A549 (cell line): ENCODE data around the gene PCDH9. TPM values are rescaled to one million over a fixed set of nuclear protein-coding genes. Genes with fewer than 3 reads are reported as not detected.
A peak's percentile ranks its signal among the peaks of the same experiment; 100 is the strongest.

Experiments used
- ATAC-seq, 2 experiments: fragments of 200-7000 bp in 1 of 2; fragments of >200 bp in 1 of 2; cut with Nextera tagmentation in 1 of 2; cut with Tn5 transposase in 1 of 2; 3 replicates each; pipeline versions ENCODE4 v1.8.0 to v1.9.1; 2018 to 2020; ENCODE audit warnings: mild to moderate bottlenecking in 1 of 2, moderate library complexity in 1 of 2
- CTCF ChIA-PET: fragments of 300-600 bp; sonication (Branson Sonifier 250); formaldehyde crosslinking; extraction: SDS; loops from one replicate; lab custom pipeline; 2021; ENCODE audit warnings: antibody characterized with exemption, inconsistent platforms; lab: Yijun Ruan, JAX
- POLR2A ChIA-PET: fragments of 350-600 bp; formaldehyde crosslinking; extraction: SDS; loops from one replicate; lab custom pipeline; 2021; ENCODE audit warnings: antibody characterized with exemption, inconsistent platforms; lab: Yijun Ruan, JAX
- DNase-seq, 2 experiments: peaks; one replicate each; pipeline versions ENCODE4 v3.0.0 to v3.0.0-alpha.2; 2011 to 2016; ENCODE audit warnings: low read depth in 1 of 2, low spot score in 1 of 2
- FAIRE-seq: peaks from 2 replicates; lab custom pipeline; 2011; peaks lifted over from hg19 to GRCh38; lab: Jason Lieb, UNC
- H3K27ac ChIP-seq, 2 experiments: fragments of >200 bp; sonication (Bioruptor Twin); formaldehyde crosslinking; 3 replicates each; pipeline ENCODE4 v1.5.1; 2016 to 2017
- H3K4me1 ChIP-seq: fragments of >200 bp; sonication (Bioruptor Twin); formaldehyde crosslinking; 3 replicates; pipeline ENCODE4 v1.6.1; 2016
- H3K4me2 ChIP-seq: fragments of >200 bp; sonication (Bioruptor Twin); formaldehyde crosslinking; 3 replicates; pipeline ENCODE4 v1.6.1; 2016
- H3K4me3 ChIP-seq: fragments of >200 bp; sonication (Bioruptor Twin); formaldehyde crosslinking; 3 replicates; pipeline ENCODE4 v1.5.1; 2016
- H3K9me3 ChIP-seq: fragments of >200 bp; sonication (Bioruptor Twin); formaldehyde crosslinking; 3 replicates; pipeline ENCODE4 v1.6.1; 2016
- BHLHE40 ChIP-seq: IDR thresholded peaks from 2 replicates; pipeline ENCODE4 v1.6.1; 2012; ENCODE audit warnings: low read depth, low read length, inconsistent platforms
- CBX2 ChIP-seq: fragments of 200-600 bp; sonication (generic); IDR thresholded peaks from 2 replicates; pipeline ENCODE4 v1.6.1; 2016; ENCODE audit warnings: low read depth, mild to moderate bottlenecking, borderline replicate concordance
- CBX8 ChIP-seq: fragments of 200-600 bp; sonication (generic); IDR thresholded peaks from 2 replicates; pipeline ENCODE4 v1.6.1; 2016
- CEBPB ChIP-seq, 2 experiments: fragments of >200 bp in 1 of 2; sonication (Bioruptor Twin) in 1 of 2; formaldehyde crosslinking in 1 of 2; IDR thresholded peaks; 2 replicates each; pipeline ENCODE4 v1.6.1; 2012 to 2016
- EHMT2 ChIP-seq: fragments of 200-600 bp; sonication (generic); IDR thresholded peaks from 2 replicates; pipeline ENCODE4 v1.6.1; 2016; ENCODE audit warnings: antibody characterized with exemption, low read depth, mild to moderate bottlenecking, moderate library complexity
- ELK1 ChIP-seq: fragments of 150-350 bp; IDR thresholded peaks from 2 replicates; pipeline ENCODE4 v1.6.1; 2014; ENCODE audit warnings: low read depth, mild to moderate bottlenecking, low read length
- EP300 ChIP-seq, 2 experiments: fragments of >200 bp; sonication (Bioruptor Twin); formaldehyde crosslinking; IDR thresholded peaks; 2 replicates in 1 of 2; 3 replicates in 1 of 2; pipeline ENCODE4 v1.6.1; 2016 to 2017
- FOSL2 ChIP-seq, 2 experiments: fragments of 450-650 bp in 1 of 2; fragments of >200 bp in 1 of 2; sonication (Bioruptor Twin) in 1 of 2; formaldehyde crosslinking; IDR thresholded peaks; 2 replicates each; pipeline versions ENCODE4 v1.5.0 to v1.6.1; 2016 to 2020; ENCODE audit warnings: mild to moderate bottlenecking in 1 of 2, moderate library complexity in 1 of 2
- FOXS1 ChIP-seq: fragments of 250-450 bp; sonication (Bioruptor Pico); IDR thresholded peaks from 2 replicates; pipeline ENCODE4 v1.5.0; 2020; ENCODE audit warnings: mild to moderate bottlenecking, moderate library complexity
- GATA3 ChIP-seq: IDR thresholded peaks from 2 replicates; pipeline ENCODE4 v1.6.1; 2012; ENCODE audit warnings: borderline replicate concordance
- HDAC2 ChIP-seq: fragments of 200-600 bp; sonication (generic); IDR thresholded peaks from 2 replicates; pipeline ENCODE4 v1.6.1; 2016
- HEYL ChIP-seq: fragments of 250-450 bp; sonication (Bioruptor Pico); IDR thresholded peaks from 2 replicates; pipeline ENCODE4 v1.8.0; 2021; ENCODE audit warnings: mild to moderate bottlenecking, moderate library complexity
- JUN ChIP-seq, 2 experiments: fragments of >200 bp; sonication (Bioruptor Twin); formaldehyde crosslinking; IDR thresholded peaks; 2 replicates in 1 of 2; 3 replicates in 1 of 2; pipeline ENCODE4 v1.6.1; 2016 to 2017
- KDM1A ChIP-seq: fragments of 200-600 bp; sonication (generic); IDR thresholded peaks from 2 replicates; pipeline ENCODE4 v1.6.1; 2016; ENCODE audit warnings: low read depth, mild to moderate bottlenecking
- KDM5A ChIP-seq: fragments of 200-600 bp; sonication (generic); IDR thresholded peaks from 2 replicates; pipeline ENCODE4 v1.6.1; 2016; ENCODE audit warnings: antibody characterized with exemption, mild to moderate bottlenecking
- MAFK ChIP-seq: fragments of 450-650 bp; IDR thresholded peaks from 2 replicates; pipeline ENCODE4 v1.6.1; 2014; ENCODE audit not compliant: partially characterized antibody
- MAZ ChIP-seq: fragments of 150-350 bp; IDR thresholded peaks from 2 replicates; pipeline ENCODE4 v1.6.1; 2014; ENCODE audit warnings: antibody characterized with exemption, low read depth, low read length, borderline replicate concordance
- MYC ChIP-seq: IDR thresholded peaks from 2 replicates; pipeline ENCODE4 v1.6.1; 2012; ENCODE audit warnings: mild to moderate bottlenecking, inconsistent platforms, low read length, improper control_type of control experiment, borderline replicate concordance
- NPAS2 ChIP-seq: fragments of 250-450 bp; sonication (Bioruptor Pico); IDR thresholded peaks from 2 replicates; pipeline ENCODE4 v1.8.0; 2022; ENCODE audit warnings: mild to moderate bottlenecking, moderate library complexity, borderline replicate concordance
- NR3C1 ChIP-seq: fragments of >200 bp; sonication (Bioruptor Twin); formaldehyde crosslinking; IDR thresholded peaks from 3 replicates; pipeline ENCODE4 v1.6.1; 2017
- PBX3 ChIP-seq: IDR thresholded peaks from 2 replicates; pipeline ENCODE4 v1.6.1; 2012
- POLR2AphosphoS2 ChIP-seq: conservative IDR thresholded peaks from 2 replicates; pipeline ENCODE4 v1.6.1; 2012; ENCODE audit warnings: low read length, improper control_type of control experiment, inconsistent platforms
- RAD21 ChIP-seq, 2 experiments: fragments of >200 bp in 1 of 2; sonication (Bioruptor Twin) in 1 of 2; formaldehyde crosslinking in 1 of 2; IDR thresholded peaks in 1 of 2; conservative IDR thresholded peaks in 1 of 2; 2 replicates in 1 of 2; 3 replicates in 1 of 2; pipeline ENCODE4 v1.6.1; 2012 to 2018; ENCODE audit warnings: inconsistent platforms in 1 of 2
- RARB ChIP-seq: fragments of 250-450 bp; sonication (Bioruptor Pico); IDR thresholded peaks from 2 replicates; pipeline ENCODE4 v1.8.0; 2021; ENCODE audit warnings: mild to moderate bottlenecking, moderate library complexity
- RNF2 ChIP-seq: fragments of 200-600 bp; sonication (generic); IDR thresholded peaks from 2 replicates; pipeline ENCODE4 v1.6.1; 2016; ENCODE audit warnings: low read depth, mild to moderate bottlenecking, antibody characterized with exemption, moderate library complexity, borderline replicate concordance
- SREBF2 ChIP-seq: fragments of 450-650 bp; IDR thresholded peaks from 2 replicates; pipeline ENCODE4 v1.6.1; 2014; ENCODE audit warnings: mild to moderate bottlenecking, moderate library complexity
- TP53 ChIP-seq: fragments of 250-450 bp; sonication (Bioruptor Pico); IDR thresholded peaks from 2 replicates; pipeline ENCODE4 v1.5.0; 2021; ENCODE audit warnings: mild to moderate bottlenecking, moderate library complexity
- ZC3H11A ChIP-seq: fragments of 450-650 bp; IDR thresholded peaks from 2 replicates; pipeline ENCODE4 v1.6.1; 2014; ENCODE audit warnings: antibody characterized with exemption, mild to moderate bottlenecking
- WGBS: methylation state at CpG from one replicate; pipeline ENCODE4 v1.1.6; 2017; ENCODE audit errors: missing lambda C conversion rate; 5-methylcytosine and 5-hydroxymethylcytosine counted together
- polyA plus RNA-seq, 4 experiments: library from polyadenylated mRNA; depleted of rRNA in 3 of 4; stranded (reverse); fragments of >200 nt; fragmentation: RNase III in 1 of 4; extraction: RNeasy Plus Mini Kit Qiagen cat#74134 plus additional on column Dnase treatment in 1 of 4; gene quantifications; 2 replicates in 3 of 4; 3 replicates in 1 of 4; pipeline ENCODE4 v1.2.3, GENCODE V29; 2011 to 2017

PCDH9 gene
- polyA plus RNA-seq, 2 of the 4 experiments (the other 2 are of a cell fraction): 16.0 to 29.5 TPM

GRCh38 chr13:67090856-67091255, 139.3 kb downstream of the PCDH9 start:
- FAIRE-seq: no peak
- TF ChIP-seq ZC3H11A: no peak
- TF ChIP-seq KDM5A: no peak
- no peak for TF ChIP-seq MAZ
- no peak for TF ChIP-seq ELK1
- TF ChIP-seq KDM1A: no peak
- TF ChIP-seq EP300 (IDR thresholded peaks at IDR 0.05): no peak
- TF ChIP-seq CBX8: no peak
- TF ChIP-seq MAFK: no peak
- TF ChIP-seq HDAC2: no peak
- TF ChIP-seq CBX2: no peak
- no peak for TF ChIP-seq NR3C1
- TF ChIP-seq EHMT2: no peak
- TF ChIP-seq POLR2AphosphoS2: no peak
- TF ChIP-seq TP53 (CRISPR knock-in tag): no peak
- no peak for TF ChIP-seq MYC
- no peak for TF ChIP-seq NPAS2 (CRISPR knock-in tag)
- no peak for TF ChIP-seq FOSL2 (IDR thresholded peaks at IDR 0.05)
- TF ChIP-seq FOSL2 (CRISPR knock-in tag; IDR thresholded peaks at IDR 0.05): no peak
- TF ChIP-seq HEYL: no peak
- TF ChIP-seq SREBF2: no peak
- ATAC-seq: no peak
- ChIA-PET POLR2A (no interaction called here), CTCF (interaction anchor here (1.0 kb wide), 1 partner anchor 133 kb away, joined by 3 read pairs; no protein-coding TSS in a partner anchor)
- H3K27ac ChIP-seq: 0 out of 6 replicates have a peak overlapping the region, but pooled peaks of 1 of the 2 experiments have one; percentile 25
- DNase-seq: no peak
- peaks cover 56% of the 10 kb centered on the region for H3K4me1 ChIP-seq
- no peaks in the 10 kb centered on the region for H3K9me3 ChIP-seq
- H3K4me3 ChIP-seq: no peak overlapping the region
- peak overlapping the region; percentile 32 for H3K4me2 ChIP-seq
- WGBS: 53% methylated on average over 2 of the region's 2 CpGs

GRCh38 chr13:67087527-67087926, 142.6 kb downstream of the PCDH9 start:
- Histone ChIP-seq H3K4me1 (peaks cover 48% of the 10 kb centered on the region), H3K4me2 (peak overlapping the region; percentile 67), H3K4me3 (no peak overlapping the region), H3K9me3 (no peaks in the 10 kb centered on the region), H3K27ac (peak overlapping the region; percentile 8 to 30; a peak in 4 of 6 replicates)
- 46% methylated on average over 2 of the region's 2 CpGs for WGBS
- ChIA-PET POLR2A (no interaction called here), CTCF (no interaction called here)
- peak in 1 of 2 experiments; percentile 44; a peak in 1 of 6 replicates for ATAC-seq
- TF ChIP-seq MYC (no peak), RAD21 (conservative IDR thresholded peaks at IDR 0.05 in 1 of 2, IDR thresholded peaks at IDR 0.05 in 1 of 2) (no peak), BHLHE40 (no peak), NPAS2 (CRISPR knock-in tag) (no peak), HDAC2 (no peak), RARB (CRISPR knock-in tag) (no peak), PBX3 (no peak), JUN (IDR thresholded peaks at IDR 0.05) (no peak)
- no peak for FAIRE-seq
- no peak for DNase-seq

GRCh38 chr13:67086260-67086659, 143.9 kb downstream of the PCDH9 start:
- Histone ChIP-seq H3K27ac (peak overlapping the region; percentile 30 to 50; a peak in 3 of 6 replicates), H3K4me3 (no peak overlapping the region), H3K9me3 (no peaks in the 10 kb centered on the region), H3K4me1 (peaks cover 39% of the 10 kb centered on the region), H3K4me2 (peak overlapping the region; percentile 67)
- TF ChIP-seq RNF2 (no peak), CEBPB (IDR thresholded peaks at IDR 0.05) (peak in 1 of 2 experiments; percentile 35; a peak in 1 of 4 replicates), MAFK (no peak), FOXS1 (CRISPR knock-in tag) (no peak), GATA3 (peak; percentile 82)
- WGBS: 0% methylated on average over 2 of the region's 2 CpGs
- FAIRE-seq (no peak), ATAC-seq (peak in 1 of 2 experiments; percentile 85; a peak in 3 of 6 replicates), DNase-seq (peak in 1 of 2 experiments; percentile 34)
- CTCF ChIA-PET: no interaction called here
- POLR2A ChIA-PET: no interaction called here
